ENCODE data around the gene KDM3B. TPM values are rescaled to one million over a fixed set of nuclear protein-coding genes. Genes with fewer than 3 reads are reported as not detected.

Gene KDM3B
- total RNA-seq, 2 experiments from 2014 or later, result 33.4 to 36.2 TPM

DNA sequence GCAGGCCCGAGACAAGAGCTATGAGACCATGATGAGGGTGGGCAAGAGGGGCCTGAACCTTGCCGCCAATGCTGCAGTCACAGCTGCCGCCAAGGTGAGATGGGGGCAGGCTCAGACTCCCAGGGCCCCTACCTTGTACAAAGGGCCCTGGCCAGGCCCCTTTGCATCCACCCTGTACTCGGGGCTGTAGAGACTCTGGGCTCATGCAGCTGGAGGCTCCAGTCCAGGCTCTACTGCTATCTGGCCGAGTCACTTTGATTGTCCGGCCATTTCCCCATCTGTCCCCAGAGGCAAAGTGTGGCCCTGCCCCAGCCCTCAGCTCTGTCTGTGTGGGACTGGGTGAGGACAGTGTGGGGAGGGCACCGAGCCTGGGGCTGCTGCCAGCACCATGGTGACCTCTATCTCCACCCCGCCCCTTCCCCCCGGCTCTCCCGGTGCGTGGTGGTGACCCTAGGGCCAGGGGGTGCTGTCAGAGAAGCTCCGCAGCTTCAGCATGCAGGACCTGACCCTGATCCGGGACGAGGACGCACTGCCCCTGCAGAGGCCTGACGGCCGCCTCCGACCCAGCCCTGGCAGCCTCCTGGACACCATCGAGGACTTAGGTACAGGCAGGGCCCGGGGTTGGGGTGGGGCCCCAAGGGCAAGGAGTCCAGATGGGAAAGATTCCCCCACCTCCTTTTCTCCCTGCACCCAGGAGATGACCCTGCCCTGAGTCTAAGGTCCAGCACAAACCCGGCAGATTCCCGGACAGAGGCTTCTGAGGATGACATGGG is 92.5 kb downstream of the KDM3B start:
- intact Hi-C loops (cut with micrococcal nuclease), result no loop called here
- H3K27me3 Mint-ChIP-seq (ENCODE audit: low read depth), result peaks cover 4% of the 10 kb centered on the region
- peaks cover 5% of the 10 kb centered on the region for H3K4me1 Mint-ChIP-seq (ENCODE audit: low read depth)
- CTCF ChIA-PET, result interaction anchor here (0.9 kb wide), 1 partner anchor 229 kb away, joined by 3 read pairs; no protein-coding TSS in a partner anchor
- no peak overlapping the region for H3K27ac Mint-ChIP-seq
- H3K4me3 Mint-ChIP-seq, result no peak overlapping the region
- no peaks in the 10 kb centered on the region for H3K36me3 Mint-ChIP-seq (ENCODE audit: low read depth)
- H3K9me3 Mint-ChIP-seq, result no peaks in the 10 kb centered on the region
- no peak for DNase-seq

DNA sequence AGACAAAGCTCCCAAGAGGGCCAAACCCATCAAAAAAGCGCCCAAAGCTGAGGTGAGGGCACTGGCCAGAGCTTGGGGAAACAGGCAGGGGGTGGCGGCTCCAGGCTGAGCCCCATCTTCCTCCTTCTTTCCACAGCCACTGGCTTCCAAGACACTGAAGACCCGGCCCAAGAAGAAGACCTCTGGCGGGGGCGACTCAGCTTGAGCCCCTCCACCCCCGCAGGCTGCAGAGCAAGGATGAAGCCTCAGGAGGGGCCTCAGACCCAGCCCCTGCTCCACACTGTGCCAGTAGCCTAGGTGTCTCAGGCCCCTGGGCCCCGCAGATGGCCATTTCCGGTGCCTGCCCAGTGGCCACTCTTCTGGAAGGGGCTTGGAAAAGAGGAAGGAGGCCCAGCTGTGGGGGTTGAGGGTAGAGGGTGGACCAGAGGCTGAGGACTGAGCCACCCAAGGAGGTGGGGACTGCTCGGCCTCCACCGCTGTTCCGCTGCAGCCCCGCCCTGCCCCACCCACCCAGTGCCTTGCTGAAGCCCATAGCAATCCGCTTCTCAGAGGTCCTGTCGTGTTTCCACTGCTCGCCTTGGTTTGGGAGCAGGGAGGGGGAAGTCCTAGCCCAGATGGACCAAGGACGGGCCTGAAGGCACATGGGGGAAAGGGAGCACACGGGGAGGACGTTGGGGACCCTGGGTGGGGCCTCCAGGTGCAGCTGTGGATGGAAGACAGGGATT is 93.2 kb downstream of the KDM3B start:
- Mint-ChIP-seq H3K4me3 (no peak overlapping the region), H3K9me3 (no peaks in the 10 kb centered on the region), H3K27me3 (ENCODE audit: low read depth) (peaks cover 1% of the 10 kb centered on the region), H3K27ac (no peak overlapping the region), H3K36me3 (ENCODE audit: low read depth) (no peaks in the 10 kb centered on the region), H3K4me1 (ENCODE audit: low read depth) (peaks cover 6% of the 10 kb centered on the region)
- intact Hi-C loops (cut with micrococcal nuclease), result no loop called here
- CTCF ChIA-PET, result interaction anchor here (0.9 kb wide), 1 partner anchor 230 kb away, joined by 3 read pairs; no protein-coding TSS in a partner anchor
- no peak for DNase-seq

DNA sequence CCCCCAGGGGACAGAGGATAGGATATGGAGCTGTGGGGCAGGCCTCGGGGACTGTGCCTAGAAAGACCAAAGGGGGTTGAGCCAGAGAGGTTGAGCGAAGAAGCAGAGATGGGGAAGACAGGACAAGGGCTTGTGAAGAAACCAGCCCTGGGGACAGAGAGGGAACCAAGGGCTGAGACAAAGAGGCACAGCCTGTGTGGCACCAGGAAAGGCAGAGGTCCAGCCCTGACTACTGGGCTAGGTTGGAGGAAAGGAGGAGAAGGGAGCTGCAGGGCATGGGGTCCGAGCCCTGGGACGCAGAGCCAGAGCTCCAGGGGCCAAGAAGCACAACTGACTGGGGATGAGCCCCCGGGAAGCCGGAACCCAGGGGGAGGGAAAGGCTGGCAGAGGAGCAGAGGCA is 95.6 kb downstream of the KDM3B start:
- no peaks in the 10 kb centered on the region for H3K36me3 Mint-ChIP-seq (ENCODE audit: low read depth)
- no peak overlapping the region for H3K4me3 Mint-ChIP-seq
- no peak overlapping the region for H3K27ac Mint-ChIP-seq

DNA sequence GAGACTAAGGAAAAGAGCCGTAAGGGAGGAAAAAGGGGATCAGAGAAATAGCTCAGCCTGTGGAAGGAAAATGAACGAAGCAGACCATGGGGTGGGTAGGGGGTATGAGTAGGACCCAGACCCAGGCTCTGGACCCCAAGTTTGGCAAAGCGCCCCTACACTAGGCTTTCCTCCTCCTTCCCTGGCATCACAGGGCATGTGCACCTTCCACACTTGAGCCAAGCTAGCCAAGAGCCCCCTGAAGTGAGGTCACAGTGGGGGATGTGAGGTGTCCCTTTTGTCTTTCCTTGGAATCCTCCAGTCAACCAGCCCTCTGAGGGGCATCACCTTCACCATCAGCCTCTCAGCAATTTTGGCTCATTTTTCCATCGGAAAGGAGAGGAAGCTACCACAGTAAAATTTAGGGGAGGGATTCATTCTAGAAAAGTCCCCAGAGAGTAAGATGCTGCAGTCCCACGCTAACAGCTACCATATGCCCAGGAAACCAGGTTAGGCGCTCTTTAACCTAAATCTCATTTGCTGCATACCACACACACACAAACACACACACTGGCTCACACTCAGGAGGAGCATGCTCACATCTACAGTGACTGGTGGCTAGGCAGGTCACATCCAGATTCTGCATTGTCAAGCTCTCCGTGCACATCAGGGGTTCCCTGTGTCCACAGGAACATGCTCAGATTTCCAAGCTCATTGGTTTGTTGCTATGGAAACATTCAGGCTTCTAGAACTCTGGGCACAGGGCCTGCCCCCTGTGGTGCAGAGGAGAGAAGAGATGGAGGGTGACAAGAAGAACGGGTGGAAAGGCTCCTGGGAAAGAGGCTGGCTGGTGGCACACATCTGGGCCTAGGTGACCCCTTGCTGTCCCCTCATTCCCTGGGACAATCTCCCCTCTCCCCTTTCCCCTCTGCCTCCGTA is 96.3 kb downstream of the KDM3B start:
- DNase-seq, result no peak
- H3K36me3 Mint-ChIP-seq (ENCODE audit: low read depth), result no peaks in the 10 kb centered on the region
- peaks cover 1% of the 10 kb centered on the region for H3K27me3 Mint-ChIP-seq (ENCODE audit: low read depth)
- peaks cover 6% of the 10 kb centered on the region for H3K4me1 Mint-ChIP-seq (ENCODE audit: low read depth)
- no peak overlapping the region for H3K27ac Mint-ChIP-seq
- no peak overlapping the region for H3K4me3 Mint-ChIP-seq
- intact Hi-C loops (cut with micrococcal nuclease), result no loop called here
- H3K9me3 Mint-ChIP-seq, result no peaks in the 10 kb centered on the region
- CTCF ChIA-PET, result interaction anchor here (0.7 to 6.3 kb wide), 18 partner anchors 10 to 271 kb away, joined by 3 to 104 read pairs (median 10); partner anchors contain the start of genes CDC23, EGR1, ETF1 and REEP2

More for the DNA sequence above, 95.6 kb downstream of the KDM3B start:
- H3K9me3 Mint-ChIP-seq, result no peaks in the 10 kb centered on the region
- DNase-seq, result no peak
- CTCF ChIA-PET, result interaction anchor here (0.6 to 6.3 kb wide), 10 partner anchors 9 to 235 kb away, joined by 3 to 104 read pairs (median 12); partner anchors contain the start of genes CDC23, EGR1, ETF1 and REEP2
- H3K4me1 Mint-ChIP-seq (ENCODE audit: low read depth), result peaks cover 6% of the 10 kb centered on the region
- H3K27me3 Mint-ChIP-seq (ENCODE audit: low read depth), result peaks cover 1% of the 10 kb centered on the region
- intact Hi-C loops (cut with micrococcal nuclease), result no loop called here

DNA sequence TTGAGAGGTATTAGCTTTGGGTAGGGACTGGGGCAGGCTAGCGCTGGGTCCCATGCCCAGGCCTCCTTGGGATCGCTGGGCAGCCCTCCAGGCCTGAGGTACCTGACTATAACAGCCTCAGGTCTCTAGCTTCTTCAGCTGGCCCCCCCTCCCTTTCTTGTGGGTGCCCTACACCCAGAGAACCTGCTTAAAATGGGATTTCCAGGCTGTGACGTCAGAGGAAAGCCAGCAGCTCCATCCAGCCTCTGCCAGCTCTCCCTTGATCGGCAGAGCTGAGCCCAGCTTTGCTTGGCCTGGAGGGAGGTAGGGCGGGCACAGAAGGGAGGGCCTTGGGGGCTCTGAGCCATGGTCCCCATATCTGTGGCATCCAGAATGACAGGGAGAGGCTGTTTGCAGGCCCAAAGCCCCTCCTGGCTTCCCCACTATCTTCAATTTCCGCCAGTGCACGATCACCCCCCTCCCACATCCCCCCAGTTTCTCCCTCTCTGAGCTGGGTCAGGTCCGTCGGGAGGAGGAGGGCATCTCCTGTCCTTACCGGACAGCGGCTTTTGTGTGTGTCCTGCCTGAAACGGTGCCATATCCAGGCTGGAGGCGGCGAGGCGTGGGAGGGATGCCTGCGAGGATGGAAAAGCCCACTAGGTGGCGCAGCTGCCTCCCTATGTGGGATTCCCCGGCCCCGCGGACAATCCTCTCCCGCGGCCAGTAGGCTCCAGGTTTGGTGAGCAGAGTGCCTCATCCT is 97.2 kb downstream of the KDM3B start:
- no peaks in the 10 kb centered on the region for H3K9me3 Mint-ChIP-seq
- H3K4me1 Mint-ChIP-seq (ENCODE audit: low read depth), result peaks cover 6% of the 10 kb centered on the region
- DNase-seq, result peak; percentile 89
- H3K36me3 Mint-ChIP-seq (ENCODE audit: low read depth), result no peaks in the 10 kb centered on the region
- no peak overlapping the region for H3K27ac Mint-ChIP-seq
- CTCF ChIA-PET, result interaction anchor here (0.6 to 6.3 kb wide), 28 partner anchors 8 to 371 kb away, joined by 3 to 104 read pairs (median 5); partner anchors contain the start of genes CDC23, EGR1, ETF1 and KDM3B
- H3K27me3 Mint-ChIP-seq (ENCODE audit: low read depth), result peaks cover 1% of the 10 kb centered on the region
- H3K4me3 Mint-ChIP-seq, result peak overlapping the region; percentile 34
- intact Hi-C loops (cut with micrococcal nuclease), result loop anchor here (1.0 to 2.0 kb wide), 2 partner anchors 54 to 813 kb away; no protein-coding TSS in a partner anchor

DNA sequence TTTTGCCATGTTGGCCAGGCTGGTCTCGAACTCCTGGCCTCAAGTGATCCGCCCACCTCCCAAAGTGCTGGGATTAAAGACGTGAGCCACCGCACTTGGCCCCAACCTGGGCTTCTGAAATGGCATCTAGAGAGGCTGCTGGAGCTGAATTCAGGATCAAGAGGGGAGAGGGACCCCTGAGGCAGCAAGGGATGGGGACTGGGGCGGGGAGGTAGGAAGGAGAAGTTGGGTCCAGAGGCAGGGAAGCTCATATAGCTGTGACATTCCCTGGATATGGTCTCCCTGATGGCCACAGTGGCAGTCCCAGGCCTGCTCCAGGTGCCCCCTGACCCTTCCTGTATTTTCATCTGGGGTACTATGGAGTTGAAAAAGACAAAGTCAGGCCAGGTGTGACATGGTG is 98.5 kb downstream of the KDM3B start:
- CTCF ChIA-PET, result interaction anchor here (0.6 to 6.3 kb wide), 17 partner anchors 9 to 389 kb away, joined by 3 to 104 read pairs (median 9); partner anchors contain the start of genes EGR1, ETF1, KDM3B and REEP2
- no peak overlapping the region for H3K27ac Mint-ChIP-seq
- no peaks in the 10 kb centered on the region for H3K36me3 Mint-ChIP-seq (ENCODE audit: low read depth)
- DNase-seq, result no peak
- H3K27me3 Mint-ChIP-seq (ENCODE audit: low read depth), result peaks cover 1% of the 10 kb centered on the region
- H3K9me3 Mint-ChIP-seq, result no peaks in the 10 kb centered on the region
- no peak overlapping the region for H3K4me3 Mint-ChIP-seq
- peaks cover 6% of the 10 kb centered on the region for H3K4me1 Mint-ChIP-seq (ENCODE audit: low read depth)
- intact Hi-C loops (cut with micrococcal nuclease), result loop anchor here (1.0 to 2.0 kb wide), 2 partner anchors 52 to 812 kb away; no protein-coding TSS in a partner anchor

DNA sequence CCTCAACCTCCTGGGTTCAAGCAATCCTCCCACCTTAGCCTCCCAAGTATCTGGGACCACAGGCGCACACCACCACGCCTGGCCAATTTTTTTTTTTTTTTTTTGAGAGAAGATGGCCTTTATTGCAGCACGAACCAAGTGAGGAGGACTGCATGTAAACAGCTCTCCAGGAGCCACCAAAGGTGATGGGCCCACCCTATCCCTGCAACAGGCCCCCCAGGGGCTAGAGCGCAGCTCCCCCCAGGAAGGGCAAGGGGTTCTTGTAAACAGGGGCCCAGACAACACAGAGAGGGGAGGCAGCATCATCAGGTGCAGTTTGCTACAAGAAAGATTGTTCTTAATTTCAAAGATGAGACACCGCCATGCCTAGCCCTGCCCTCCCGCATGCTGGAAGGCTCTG is 100.2 kb downstream of the KDM3B start:
- intact Hi-C loops (cut with micrococcal nuclease), result no loop called here
- DNase-seq, result no peak
- Mint-ChIP-seq H3K36me3 (ENCODE audit: low read depth) (no peaks in the 10 kb centered on the region), H3K27ac (no peak overlapping the region), H3K4me1 (ENCODE audit: low read depth) (peaks cover 8% of the 10 kb centered on the region), H3K4me3 (no peak overlapping the region), H3K9me3 (no peaks in the 10 kb centered on the region), H3K27me3 (ENCODE audit: low read depth) (peaks cover 1% of the 10 kb centered on the region)
- CTCF ChIA-PET, result interaction anchor here (0.5 to 6.3 kb wide), 6 partner anchors 13 to 95 kb away, joined by 3 to 104 read pairs (median 14); partner anchors contain the start of gene EGR1

DNA sequence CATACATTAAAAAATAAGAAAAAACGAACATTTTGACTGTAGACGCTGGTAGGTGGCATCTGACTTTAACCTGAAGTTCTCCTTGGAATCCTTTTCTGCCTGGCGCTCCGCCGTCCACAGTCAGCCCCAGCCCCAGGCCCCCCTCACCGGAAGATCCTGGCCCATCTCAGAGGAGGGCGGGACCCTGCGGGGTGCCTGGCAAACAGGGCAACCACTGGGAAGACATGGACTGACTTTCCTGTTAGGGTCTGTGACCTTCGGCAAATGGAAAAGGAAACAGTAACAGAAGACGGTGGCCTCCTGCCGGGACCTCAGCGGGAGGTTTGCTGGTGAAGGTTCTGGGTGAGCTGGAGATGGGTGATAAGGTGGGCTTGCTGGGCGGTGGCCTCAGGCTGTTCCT is 101.1 kb downstream of the KDM3B start:
- CTCF ChIA-PET, result interaction anchor here (2.3 to 6.3 kb wide), 2 partner anchors 50 to 51 kb away, joined by 14 to 104 read pairs; no protein-coding TSS in a partner anchor
- Mint-ChIP-seq H3K27me3 (ENCODE audit: low read depth) (peaks cover 1% of the 10 kb centered on the region), H3K4me1 (ENCODE audit: low read depth) (peaks cover 17% of the 10 kb centered on the region), H3K27ac (no peak overlapping the region), H3K36me3 (ENCODE audit: low read depth) (no peaks in the 10 kb centered on the region), H3K9me3 (no peaks in the 10 kb centered on the region), H3K4me3 (no peak overlapping the region)
- intact Hi-C loops (cut with micrococcal nuclease), result no loop called here
- DNase-seq, result no peak

DNA sequence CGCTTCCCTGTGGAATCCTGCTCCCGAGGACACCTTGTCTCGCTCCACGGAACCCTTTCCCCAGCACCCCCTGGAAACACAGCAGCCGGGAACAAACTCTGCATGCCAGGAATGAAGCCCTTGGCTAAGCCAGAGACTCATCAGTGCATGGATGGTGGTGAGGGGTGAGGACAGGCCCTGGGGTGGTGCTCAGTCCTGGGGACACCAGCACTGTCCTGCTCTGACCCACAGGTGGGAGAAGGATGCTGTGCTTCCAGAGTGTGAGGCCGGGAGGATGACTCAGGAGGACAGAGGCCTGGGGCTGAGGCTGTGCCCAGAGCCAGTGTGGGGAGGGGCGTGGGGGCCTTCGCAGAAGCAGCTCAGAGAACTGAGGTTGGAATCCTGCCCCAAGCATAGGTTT is 101.6 kb downstream of the KDM3B start:
- H3K4me3 Mint-ChIP-seq, result no peak overlapping the region
- H3K9me3 Mint-ChIP-seq, result no peaks in the 10 kb centered on the region
- H3K4me1 Mint-ChIP-seq (ENCODE audit: low read depth), result peaks cover 22% of the 10 kb centered on the region
- CTCF ChIA-PET, result interaction anchor here (0.6 to 2.3 kb wide), 3 partner anchors 11 to 50 kb away, joined by 4 to 14 read pairs (median 9); partner anchors contain the start of gene EGR1
- intact Hi-C loops (cut with micrococcal nuclease), result no loop called here
- no peaks in the 10 kb centered on the region for H3K36me3 Mint-ChIP-seq (ENCODE audit: low read depth)
- H3K27me3 Mint-ChIP-seq (ENCODE audit: low read depth), result peaks cover 1% of the 10 kb centered on the region
- H3K27ac Mint-ChIP-seq, result no peak overlapping the region
- no peak for DNase-seq

DNA sequence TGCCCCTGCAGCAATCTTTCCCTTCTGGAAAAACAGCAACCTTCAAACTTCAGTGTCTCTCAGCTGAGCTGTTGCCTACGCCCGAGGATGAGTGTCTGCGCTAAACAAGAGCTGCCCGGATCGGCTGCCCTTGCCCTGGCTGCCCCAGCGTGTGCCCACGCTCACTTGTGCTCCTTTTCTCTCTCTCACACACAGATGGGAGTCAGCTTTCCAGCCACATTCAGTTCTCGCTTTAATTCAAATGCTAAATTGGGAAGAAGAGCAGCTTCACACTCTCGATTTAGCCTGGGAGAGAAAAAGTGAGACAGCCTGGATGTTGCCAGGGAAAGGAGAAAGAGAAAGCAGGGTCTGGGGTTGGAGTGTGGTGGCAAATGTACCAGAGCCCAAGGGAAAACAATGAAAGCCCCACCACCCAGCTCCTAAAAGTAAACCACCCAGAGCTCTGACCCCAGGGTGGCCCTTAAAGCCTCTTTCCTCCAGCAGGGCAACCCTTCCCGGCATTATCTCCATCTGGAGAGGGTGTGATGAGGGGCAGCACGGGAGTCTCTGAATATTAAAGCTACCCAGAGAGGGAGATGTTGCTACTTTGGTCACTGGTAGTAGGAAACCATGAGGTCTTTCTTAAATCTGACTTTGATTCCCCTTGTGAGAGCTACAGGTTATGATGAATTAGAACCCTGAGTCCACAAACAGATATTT is 102.9 kb downstream of the KDM3B start:
- H3K9me3 Mint-ChIP-seq, result no peaks in the 10 kb centered on the region
- H3K27me3 Mint-ChIP-seq (ENCODE audit: low read depth), result no peaks in the 10 kb centered on the region
- CTCF ChIA-PET, result interaction anchor here (0.6 to 2.3 kb wide), 6 partner anchors 10 to 995 kb away, joined by 3 to 14 read pairs (median 4); partner anchors contain the start of gene EGR1
- intact Hi-C loops (cut with micrococcal nuclease), result no loop called here
- peaks cover 29% of the 10 kb centered on the region for H3K4me1 Mint-ChIP-seq (ENCODE audit: low read depth)
- DNase-seq, result no peak
- H3K27ac Mint-ChIP-seq, result no peak overlapping the region
- H3K4me3 Mint-ChIP-seq, result no peak overlapping the region
- H3K36me3 Mint-ChIP-seq (ENCODE audit: low read depth), result no peaks in the 10 kb centered on the region
